Measurements from ENCODE around the gene HIRA. TPM values are rescaled to one million over a fixed set of nuclear protein-coding genes. Genes with fewer than 3 reads are reported as not detected.
A peak's percentile ranks its signal among the peaks of the same experiment; 100 is the strongest.

Gene HIRA
- total and polyA plus RNA-seq, 9 of the 15 experiments (the other 6 are each of a cell fraction or from before 2014, with no cell fraction given): 0.96 to 132 (median 58.4) TPM

GRCh38 chr22:19374410-19374809 lies 57.1 kb downstream of the HIRA start:
- H3K36me3 ChIP-seq (ENCODE audit: control insufficient read depth, insufficient read depth, low read length): peaks cover 94% of the 10 kb centered on the region

More at GRCh38 chr22:19374410-19374809, 57.1 kb downstream of the HIRA start:
- Histone ChIP-seq H2AFZ (ENCODE audit: low read depth, low read length) (no peak overlapping the region), H3K79me2 (ENCODE audit: control insufficient read depth, insufficient read depth, low read length) (no peaks in the 10 kb centered on the region), H3K27me3 (ENCODE audit: control insufficient read depth in 2 of 2, insufficient read depth in 2 of 2, low read length in 2 of 2) (no peaks in the 10 kb centered on the region), H3K4me1 (replicated peaks in 1 of 2; ENCODE audit: control insufficient read depth in 2 of 2, insufficient read depth in 2 of 2, low read length in 2 of 2) (no peaks in the 10 kb centered on the region), H3K9ac (ENCODE audit: insufficient read depth in 1 of 2, low read depth in 2 of 2, low read length in 2 of 2) (peak overlapping the region in 1 of 2 experiments; percentile 5; a peak in 1 of 4 replicates), H3K27ac (ENCODE audit: extremely low read depth, low read depth, low read length) (no peak overlapping the region), H3K4me3 (no peak overlapping the region), H4K20me1 (replicated peaks; ENCODE audit: control insufficient read depth, insufficient read depth, low read length) (no peaks in the 10 kb centered on the region; the same call in 1 of the 2 replicates), H3K9me3 (replicated peaks; ENCODE audit: control insufficient read depth, insufficient read depth, low read depth, low read length) (no peaks in the 10 kb centered on the region), H3K9me1 (ENCODE audit: control insufficient read depth, insufficient read depth, low read length) (peaks cover 4% of the 10 kb centered on the region), H3K4me2 (ENCODE audit: insufficient read depth, low read length) (no peak overlapping the region)
- CTCF ChIA-PET (ENCODE audit: low intra/inter-chr PET ratio): no interaction called here
- DNase-seq (ENCODE audit: extremely low read depth in 1 of 4, low spot score in 3 of 4) (no peak), ATAC-seq (no peak), FAIRE-seq (no peak)
- BruUV-seq (replicated peaks): no TSS peak
- POLR2A ChIA-PET: interaction anchor here (0.6 to 2.4 kb wide), 8 partner anchors 9 to 1194 kb away, joined by 3 to 8 read pairs (median 6); no protein-coding TSS in a partner anchor
- intact Hi-C loops (cut with micrococcal nuclease): loop anchor here (5.0 kb wide), 2 partner anchors 197 to 258 kb away; partner anchors contain the start of gene SLC25A1
- in situ Hi-C loops (cut with MboI): no loop called here
- WGBS (ENCODE audit: insufficient coverage, low coverage, missing lambda C conversion rate): 97% methylated on average over 1 of the region's 1 CpG
- 0 out of 2 replicates have a peak, but pooled peaks have one; percentile 12 for TF ChIP-seq PHTF2 (CRISPR knock-in tag; IDR thresholded peaks at IDR 0.05)
- 0 out of 2 replicates have a peak, but pooled peaks have one; percentile 32 for TF ChIP-seq PRMT5 (CRISPR knock-in tag; IDR thresholded peaks at IDR 0.05)
- TF ChIP-seq WHSC1 (IDR thresholded peaks at IDR 0.05; ENCODE audit: low read length): peak; percentile 82
- 0 out of 2 replicates have a peak, but pooled peaks have one; percentile 76 for TF ChIP-seq ZNF282 (CRISPR knock-in tag; IDR thresholded peaks at IDR 0.05)
- TF ChIP-seq ESRRB (CRISPR knock-in tag; IDR thresholded peaks at IDR 0.05; ENCODE audit: borderline replicate concordance): no peak
- no peak for TF ChIP-seq SRSF7 (optimal IDR thresholded peaks at IDR 0.05; ENCODE audit: low read depth, low read length)
- no peak for TF ChIP-seq RUNX1 (IDR thresholded peaks at IDR 0.05; ENCODE audit: low read depth)
- 0 out of 2 replicates have a peak, but pooled peaks have one; percentile 76 for TF ChIP-seq NR3C1 (CRISPR knock-in tag; IDR thresholded peaks at IDR 0.05)
- TF ChIP-seq, protein P1, sequence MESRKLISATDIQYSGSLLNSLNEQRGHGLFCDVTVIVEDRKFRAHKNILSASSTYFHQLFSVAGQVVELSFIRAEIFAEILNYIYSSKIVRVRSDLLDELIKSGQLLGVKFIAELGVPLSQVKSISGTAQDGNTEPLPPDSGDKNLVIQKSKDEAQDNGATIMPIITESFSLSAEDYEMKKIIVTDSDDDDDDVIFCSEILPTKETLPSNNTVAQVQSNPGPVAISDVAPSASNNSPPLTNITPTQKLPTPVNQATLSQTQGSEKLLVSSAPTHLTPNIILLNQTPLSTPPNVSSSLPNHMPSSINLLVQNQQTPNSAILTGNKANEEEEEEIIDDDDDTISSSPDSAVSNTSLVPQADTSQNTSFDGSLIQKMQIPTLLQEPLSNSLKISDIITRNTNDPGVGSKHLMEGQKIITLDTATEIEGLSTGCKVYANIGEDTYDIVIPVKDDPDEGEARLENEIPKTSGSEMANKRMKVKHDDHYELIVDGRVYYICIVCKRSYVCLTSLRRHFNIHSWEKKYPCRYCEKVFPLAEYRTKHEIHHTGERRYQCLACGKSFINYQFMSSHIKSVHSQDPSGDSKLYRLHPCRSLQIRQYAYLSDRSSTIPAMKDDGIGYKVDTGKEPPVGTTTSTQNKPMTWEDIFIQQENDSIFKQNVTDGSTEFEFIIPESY (CRISPR knock-in tag; IDR thresholded peaks at IDR 0.05): no peak
- 0 out of 2 replicates have a peak, but pooled peaks have one; percentile 7 for TF ChIP-seq MYNN (IDR thresholded peaks at IDR 0.05)
- no peak for TF ChIP-seq MYNN (CRISPR knock-in tag; IDR thresholded peaks at IDR 0.05)
- TF ChIP-seq, protein P2, sequence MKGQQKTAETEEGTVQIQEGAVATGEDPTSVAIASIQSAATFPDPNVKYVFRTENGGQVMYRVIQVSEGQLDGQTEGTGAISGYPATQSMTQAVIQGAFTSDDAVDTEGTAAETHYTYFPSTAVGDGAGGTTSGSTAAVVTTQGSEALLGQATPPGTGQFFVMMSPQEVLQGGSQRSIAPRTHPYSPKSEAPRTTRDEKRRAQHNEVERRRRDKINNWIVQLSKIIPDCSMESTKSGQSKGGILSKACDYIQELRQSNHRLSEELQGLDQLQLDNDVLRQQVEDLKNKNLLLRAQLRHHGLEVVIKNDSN (CRISPR knock-in tag; IDR thresholded peaks at IDR 0.05): peak; percentile 33; the same call in 1 of the 2 replicates
- peak; percentile 19; the same call in 1 of the 2 replicates for TF ChIP-seq ELK1 (CRISPR knock-in tag; IDR thresholded peaks at IDR 0.05)
- TF ChIP-seq MYBL2 (IDR thresholded peaks at IDR 0.05; ENCODE audit: low read depth): no peak
- TF ChIP-seq MYBL2 (CRISPR knock-in tag; IDR thresholded peaks at IDR 0.05; ENCODE audit: borderline replicate concordance): 0 out of 2 replicates have a peak, but pooled peaks have one; percentile 55
- TF ChIP-seq ZNF143 (CRISPR knock-in tag; IDR thresholded peaks at IDR 0.05): peak; percentile 35
